SK-N-SH treated with all-trans-retinoic acid at 6 μM for 48 hours (cell line): ENCODE measurements around the gene KIF13A.

ENCODE experiments used
- ATAC-seq: fragments of 200-7000 bp; cut with Tn5 transposase; 3 replicates; pipeline ENCODE4 v1.9.1; 2020; ENCODE audit warnings: mild to moderate bottlenecking, moderate library complexity
- ARNTL ChIP-seq: fragments of 450-650 bp; formaldehyde crosslinking; IDR thresholded peaks from 2 replicates; pipeline ENCODE4 v1.5.0; 2020; ENCODE audit warnings: low read depth, mild to moderate bottlenecking, moderate library complexity, borderline replicate concordance
- BACH2 ChIP-seq: fragments of 250-450 bp; sonication (Bioruptor Pico); IDR thresholded peaks from 2 replicates; pipeline ENCODE4 v1.9.0; 2021; ENCODE audit warnings: mild to moderate bottlenecking, borderline replicate concordance
- CREB5 ChIP-seq: fragments of 250-450 bp; sonication (Bioruptor Pico); IDR thresholded peaks from 2 replicates; pipeline ENCODE4 v1.5.1; 2020; ENCODE audit warnings: low read depth, mild to moderate bottlenecking, moderate library complexity
- CSDC2 ChIP-seq: fragments of 250-450 bp; sonication (Bioruptor Pico); IDR thresholded peaks from 2 replicates; pipeline ENCODE4 v1.5.0; 2020; ENCODE audit warnings: mild to moderate bottlenecking, moderate library complexity
- CSRNP3 ChIP-seq: fragments of 250-450 bp; sonication (Bioruptor Pico); IDR thresholded peaks from 2 replicates; pipeline ENCODE4 v1.5.1; 2021; ENCODE audit warnings: mild to moderate bottlenecking, moderate library complexity
- GLIS3 ChIP-seq: fragments of 250-450 bp; sonication (Bioruptor Pico); IDR thresholded peaks from 2 replicates; pipeline ENCODE4 v1.5.0; 2020; ENCODE audit warnings: mild to moderate bottlenecking, moderate library complexity
- OSR1 ChIP-seq: fragments of 250-450 bp; sonication (Bioruptor Pico); IDR thresholded peaks from 2 replicates; pipeline ENCODE4 v1.8.0; 2022; ENCODE audit warnings: moderate library complexity, mild to moderate bottlenecking, inconsistent platforms
- PATZ1 ChIP-seq: fragments of 250-450 bp; sonication (Bioruptor Pico); IDR thresholded peaks from 2 replicates; pipeline ENCODE4 v1.8.0; 2020; ENCODE audit warnings: mild to moderate bottlenecking, moderate library complexity, borderline replicate concordance
- PPARA ChIP-seq: fragments of 250-450 bp; sonication (Bioruptor Pico); IDR thresholded peaks from 2 replicates; pipeline ENCODE4 v1.5.0; 2020; ENCODE audit warnings: mild to moderate bottlenecking, borderline replicate concordance
- RARB ChIP-seq: fragments of 250-450 bp; sonication (Bioruptor Pico); IDR thresholded peaks from 2 replicates; pipeline ENCODE4 v1.8.0; 2021; ENCODE audit warnings: mild to moderate bottlenecking, moderate library complexity
- SNAI2 ChIP-seq: fragments of 250-450 bp; sonication (Bioruptor Pico); IDR thresholded peaks from 2 replicates; pipeline ENCODE4 v1.5.0; 2020; ENCODE audit warnings: mild to moderate bottlenecking, moderate library complexity
- TCF4 ChIP-seq: fragments of 250-450 bp; sonication (Bioruptor Pico); IDR thresholded peaks from 2 replicates; pipeline ENCODE4 v1.8.0; 2021; ENCODE audit warnings: mild to moderate bottlenecking, moderate library complexity, borderline replicate concordance
- TOX ChIP-seq: fragments of 250-450 bp; sonication (Bioruptor Pico); IDR thresholded peaks from 2 replicates; pipeline ENCODE4 v1.8.0; 2021; ENCODE audit warnings: mild to moderate bottlenecking, moderate library complexity, borderline replicate concordance
- ZC3H10 ChIP-seq: fragments of 250-450 bp; sonication (Bioruptor Pico); IDR thresholded peaks from 2 replicates; pipeline ENCODE4 v1.5.1; 2021; ENCODE audit warnings: mild to moderate bottlenecking, moderate library complexity
- ZFP3 ChIP-seq: fragments of 250-450 bp; sonication (Bioruptor Pico); IDR thresholded peaks from 2 replicates; pipeline ENCODE4 v1.5.0; 2020; ENCODE audit warnings: mild to moderate bottlenecking, moderate library complexity
- ZFP30 ChIP-seq: fragments of 450-650 bp; formaldehyde crosslinking; IDR thresholded peaks from 2 replicates; pipeline ENCODE4 v1.5.0; 2022; ENCODE audit warnings: mild to moderate bottlenecking, moderate library complexity
- ZNF565 ChIP-seq: fragments of 450-650 bp; formaldehyde crosslinking; conservative IDR thresholded peaks from 2 replicates; pipeline ENCODE4 v1.5.0; 2020; ENCODE audit warnings: low read depth, mild to moderate bottlenecking, moderate library complexity
- ZNF70 ChIP-seq: fragments of 450-650 bp; formaldehyde crosslinking; IDR thresholded peaks from 2 replicates; pipeline ENCODE4 v1.5.0; 2020; ENCODE audit warnings: mild to moderate bottlenecking, moderate library complexity
- ZNF8 ChIP-seq: fragments of 450-650 bp; formaldehyde crosslinking; IDR thresholded peaks from 2 replicates; pipeline ENCODE4 v1.5.0; 2020; ENCODE audit warnings: mild to moderate bottlenecking, moderate library complexity
- TF ChIP-seq, protein P1 (sequence below): fragments of 250-450 bp; sonication (Bioruptor Pico); IDR thresholded peaks from 2 replicates; pipeline ENCODE4 v1.8.0; 2021; ENCODE audit warnings: low read depth, mild to moderate bottlenecking, moderate library complexity, borderline replicate concordance
- TF ChIP-seq, protein P2 (sequence below): fragments of 250-450 bp; sonication (Bioruptor Pico); IDR thresholded peaks from 2 replicates; pipeline ENCODE4 v1.5.0; 2020; ENCODE audit warnings: mild to moderate bottlenecking, moderate library complexity

KIF13A gene

GRCh38 chr6:17836293-17836692 lies 151.1 kb downstream of the KIF13A start (continued):
- no peak for TF ChIP-seq PATZ1 (CRISPR knock-in tag)
- TF ChIP-seq CSDC2 (CRISPR knock-in tag) = no peak
- TF ChIP-seq ZFP3 (CRISPR knock-in tag) = no peak
- TF ChIP-seq GLIS3 (CRISPR knock-in tag) = no peak

DNA sequence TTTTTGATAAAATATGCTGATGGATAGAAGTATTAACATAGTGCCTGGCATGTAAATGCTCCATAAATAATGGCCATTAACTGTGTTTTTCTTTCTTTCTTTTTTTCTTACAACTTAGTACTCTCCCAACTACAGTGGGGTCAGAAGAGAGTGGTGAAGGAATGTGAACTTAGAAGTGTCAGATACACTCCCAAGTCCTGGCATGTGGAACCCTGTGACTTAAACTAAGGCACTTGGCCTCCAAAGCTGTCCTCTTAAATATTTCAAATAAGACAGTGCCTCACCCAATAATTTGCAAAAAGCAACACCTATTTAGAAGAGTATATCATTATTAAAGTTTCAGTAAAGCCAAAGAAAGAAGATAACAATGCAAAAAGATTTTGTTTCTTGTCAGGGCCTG lies 151.7 kb downstream of the KIF13A start:
- ATAC-seq = no peak
- no peak for TF ChIP-seq ZFP3 (CRISPR knock-in tag)
- TF ChIP-seq SNAI2 (CRISPR knock-in tag) = no peak
- TF ChIP-seq CSRNP3 = no peak
- no peak for TF ChIP-seq PATZ1 (CRISPR knock-in tag)
- no peak for TF ChIP-seq ZNF8
- no peak for TF ChIP-seq TCF4 (CRISPR knock-in tag)
- TF ChIP-seq CSDC2 (CRISPR knock-in tag) = no peak
- TF ChIP-seq PPARA (CRISPR knock-in tag) = no peak
- TF ChIP-seq BACH2 = no peak
- no peak for TF ChIP-seq ZFP30
- no peak for TF ChIP-seq OSR1 (CRISPR knock-in tag)
- TF ChIP-seq TOX (CRISPR knock-in tag) = no peak
- TF ChIP-seq CREB5 (CRISPR knock-in tag) = no peak
- TF ChIP-seq ZNF565 (CRISPR knock-in tag) = no peak
- TF ChIP-seq GLIS3 (CRISPR knock-in tag) = no peak
- TF ChIP-seq ZC3H10 (CRISPR knock-in tag) = no peak
- TF ChIP-seq, protein P1, sequence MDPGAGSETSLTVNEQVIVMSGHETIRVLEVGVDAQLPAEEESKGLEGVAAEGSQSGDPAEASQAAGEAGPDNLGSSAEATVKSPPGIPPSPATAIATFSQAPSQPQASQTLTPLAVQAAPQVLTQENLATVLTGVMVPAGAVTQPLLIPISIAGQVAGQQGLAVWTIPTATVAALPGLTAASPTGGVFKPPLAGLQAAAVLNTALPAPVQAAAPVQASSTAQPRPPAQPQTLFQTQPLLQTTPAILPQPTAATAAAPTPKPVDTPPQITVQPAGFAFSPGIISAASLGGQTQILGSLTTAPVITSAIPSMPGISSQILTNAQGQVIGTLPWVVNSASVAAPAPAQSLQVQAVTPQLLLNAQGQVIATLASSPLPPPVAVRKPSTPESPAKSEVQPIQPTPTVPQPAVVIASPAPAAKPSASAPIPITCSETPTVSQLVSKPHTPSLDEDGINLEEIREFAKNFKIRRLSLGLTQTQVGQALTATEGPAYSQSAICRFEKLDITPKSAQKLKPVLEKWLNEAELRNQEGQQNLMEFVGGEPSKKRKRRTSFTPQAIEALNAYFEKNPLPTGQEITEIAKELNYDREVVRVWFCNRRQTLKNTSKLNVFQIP (CRISPR knock-in tag) = no peak

GRCh38 chr6:17831135-17831534 lies 156.3 kb downstream of the KIF13A start:
- peak; percentile 33; the same call in 1 of the 3 replicates for ATAC-seq
- TF ChIP-seq TOX (CRISPR knock-in tag) (no peak), RARB (CRISPR knock-in tag) (no peak), ZFP3 (CRISPR knock-in tag) (no peak), SNAI2 (CRISPR knock-in tag) (no peak), PPARA (CRISPR knock-in tag) (no peak), PATZ1 (CRISPR knock-in tag) (no peak), CREB5 (CRISPR knock-in tag) (no peak), ZNF70 (CRISPR knock-in tag) (no peak), ZC3H10 (CRISPR knock-in tag) (no peak), ARNTL (CRISPR knock-in tag) (no peak), TCF4 (CRISPR knock-in tag) (no peak), CSDC2 (CRISPR knock-in tag) (no peak)
- TF ChIP-seq, protein P1 (CRISPR knock-in tag) = no peak
- TF ChIP-seq, protein P2, sequence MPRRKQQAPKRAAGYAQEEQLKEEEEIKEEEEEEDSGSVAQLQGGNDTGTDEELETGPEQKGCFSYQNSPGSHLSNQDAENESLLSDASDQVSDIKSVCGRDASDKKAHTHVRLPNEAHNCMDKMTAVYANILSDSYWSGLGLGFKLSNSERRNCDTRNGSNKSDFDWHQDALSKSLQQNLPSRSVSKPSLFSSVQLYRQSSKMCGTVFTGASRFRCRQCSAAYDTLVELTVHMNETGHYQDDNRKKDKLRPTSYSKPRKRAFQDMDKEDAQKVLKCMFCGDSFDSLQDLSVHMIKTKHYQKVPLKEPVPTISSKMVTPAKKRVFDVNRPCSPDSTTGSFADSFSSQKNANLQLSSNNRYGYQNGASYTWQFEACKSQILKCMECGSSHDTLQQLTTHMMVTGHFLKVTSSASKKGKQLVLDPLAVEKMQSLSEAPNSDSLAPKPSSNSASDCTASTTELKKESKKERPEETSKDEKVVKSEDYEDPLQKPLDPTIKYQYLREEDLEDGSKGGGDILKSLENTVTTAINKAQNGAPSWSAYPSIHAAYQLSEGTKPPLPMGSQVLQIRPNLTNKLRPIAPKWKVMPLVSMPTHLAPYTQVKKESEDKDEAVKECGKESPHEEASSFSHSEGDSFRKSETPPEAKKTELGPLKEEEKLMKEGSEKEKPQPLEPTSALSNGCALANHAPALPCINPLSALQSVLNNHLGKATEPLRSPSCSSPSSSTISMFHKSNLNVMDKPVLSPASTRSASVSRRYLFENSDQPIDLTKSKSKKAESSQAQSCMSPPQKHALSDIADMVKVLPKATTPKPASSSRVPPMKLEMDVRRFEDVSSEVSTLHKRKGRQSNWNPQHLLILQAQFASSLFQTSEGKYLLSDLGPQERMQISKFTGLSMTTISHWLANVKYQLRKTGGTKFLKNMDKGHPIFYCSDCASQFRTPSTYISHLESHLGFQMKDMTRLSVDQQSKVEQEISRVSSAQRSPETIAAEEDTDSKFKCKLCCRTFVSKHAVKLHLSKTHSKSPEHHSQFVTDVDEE = no peak
